H9 (cell line): ENCODE results near the gene YOD1. TPM values are rescaled to one million over a fixed set of nuclear protein-coding genes. Genes with fewer than 3 reads are reported as not detected.

Source experiments
- DNase-seq: peaks from one replicate; pipeline ENCODE4 v3.0.0-alpha.2; 2017
- H2AFZ ChIP-seq: one replicate; pipeline ENCODE4 v1.6.1; 2013; ENCODE audit warnings: mild to moderate bottlenecking, low read length, control low read depth, moderate library complexity
- H2AK5ac ChIP-seq: 2 replicates; pipeline ENCODE4 v1.6.1; 2013; ENCODE audit warnings: low read length, control low read depth, mixed read lengths; ENCODE audit not compliant: insufficient read length
- H2BK120ac ChIP-seq: one replicate; pipeline ENCODE4 v1.6.1; 2013; ENCODE audit warnings: low read depth, mild to moderate bottlenecking, low read length, control low read depth, inconsistent platforms; ENCODE audit not compliant: poor library complexity, severe bottlenecking
- H2BK12ac ChIP-seq: 2 replicates; pipeline ENCODE4 v1.6.1; 2013; ENCODE audit warnings: low read length, control low read depth, mixed read lengths, low read depth; ENCODE audit not compliant: insufficient read length
- H2BK15ac ChIP-seq: 2 replicates; pipeline ENCODE4 v1.6.1; 2013; ENCODE audit warnings: low read depth, low read length, control low read depth
- H2BK20ac ChIP-seq: one replicate; pipeline ENCODE4 v1.6.1; 2013; ENCODE audit warnings: low read depth, mild to moderate bottlenecking, low read length, control low read depth, inconsistent platforms; ENCODE audit not compliant: poor library complexity, severe bottlenecking
- H2BK5ac ChIP-seq: 2 replicates; pipeline ENCODE4 v1.6.1; 2013; ENCODE audit warnings: low read length, control low read depth, mixed read lengths; ENCODE audit not compliant: insufficient read length
- H3K14ac ChIP-seq: 2 replicates; pipeline ENCODE4 v1.6.1; 2013; ENCODE audit warnings: low read length, control low read depth; ENCODE audit not compliant: insufficient read depth
- H3K18ac ChIP-seq: 2 replicates; pipeline ENCODE4 v1.6.1; 2013; ENCODE audit warnings: low read depth, mild to moderate bottlenecking, mixed read lengths, low read length, control low read depth; ENCODE audit not compliant: insufficient read length
- H3K23ac ChIP-seq: 2 replicates; pipeline ENCODE4 v1.6.1; 2013; ENCODE audit warnings: low read length, control low read depth, mixed read lengths, low read depth; ENCODE audit not compliant: insufficient read length
- H3K23me2 ChIP-seq: 2 replicates; pipeline ENCODE4 v1.6.1; 2013; ENCODE audit warnings: low read depth, mild to moderate bottlenecking, mixed read lengths, low read length, control low read depth; ENCODE audit not compliant: insufficient read length, poor library complexity, severe bottlenecking
- H3K27ac ChIP-seq: 2 replicates; pipeline ENCODE4 v1.5.1; 2013; ENCODE audit warnings: low read length, control low read depth, mixed read lengths, low read depth; ENCODE audit not compliant: insufficient read length
- H3K27me3 ChIP-seq: 2 replicates; pipeline ENCODE4 v1.6.1; 2013; ENCODE audit warnings: low read length, control low read depth, inconsistent platforms; ENCODE audit not compliant: insufficient read depth
- H3K4ac ChIP-seq: 2 replicates; pipeline ENCODE4 v1.6.1; 2013; ENCODE audit warnings: low read depth, mild to moderate bottlenecking, control low read depth, inconsistent platforms, low read length, moderate library complexity
- H3K4me1 ChIP-seq: 2 replicates; pipeline ENCODE4 v1.6.1; 2013; ENCODE audit warnings: low read length, control low read depth, inconsistent platforms; ENCODE audit not compliant: insufficient read depth
- H3K4me2 ChIP-seq: 2 replicates; pipeline ENCODE4 v1.6.1; 2013; ENCODE audit warnings: low read length, control low read depth, mixed read lengths; ENCODE audit not compliant: insufficient read length, insufficient read depth
- H3K56ac ChIP-seq: 2 replicates; pipeline ENCODE4 v1.6.1; 2013; ENCODE audit warnings: low read depth, mild to moderate bottlenecking, mixed read lengths, low read length, control low read depth; ENCODE audit not compliant: insufficient read length
- H3K79me1 ChIP-seq: 2 replicates; pipeline ENCODE4 v1.6.1; 2013; ENCODE audit warnings: low read depth, mild to moderate bottlenecking, moderate library complexity, low read length, control low read depth, inconsistent platforms; ENCODE audit not compliant: insufficient read depth, poor library complexity, severe bottlenecking
- H3K79me2 ChIP-seq: 2 replicates; pipeline ENCODE4 v1.6.1; 2013; ENCODE audit warnings: low read length, control low read depth, inconsistent platforms; ENCODE audit not compliant: insufficient read depth
- H3K9ac ChIP-seq: 2 replicates; pipeline ENCODE4 v1.6.1; 2013; ENCODE audit warnings: low read length, control low read depth, mixed read lengths; ENCODE audit not compliant: insufficient read length; ENCODE audit errors: extremely low read depth
- H3K9me3 ChIP-seq: one replicate; pipeline ENCODE4 v1.6.1; 2013; ENCODE audit warnings: low read depth, low read length, inconsistent platforms; ENCODE audit not compliant: control insufficient read depth
- H3T11ph ChIP-seq: one replicate; pipeline ENCODE4 v1.6.1; 2013; ENCODE audit warnings: mild to moderate bottlenecking, low read length, control low read depth, inconsistent platforms
- H4K20me1 ChIP-seq: one replicate; pipeline ENCODE4 v1.6.1; 2013; ENCODE audit not compliant: control insufficient read depth, insufficient read length, insufficient read depth
- H4K5ac ChIP-seq: 2 replicates; pipeline ENCODE4 v1.6.1; 2013; ENCODE audit warnings: low read depth, mild to moderate bottlenecking, mixed read lengths, low read length, control low read depth; ENCODE audit not compliant: insufficient read length
- H4K8ac ChIP-seq: replicated peaks from 2 replicates; pipeline ENCODE4 v1.6.1; 2013; ENCODE audit warnings: low read length, control low read depth, mixed read lengths, low read depth; ENCODE audit not compliant: insufficient read length
- H4K91ac ChIP-seq: 2 replicates; pipeline ENCODE4 v1.6.1; 2013; ENCODE audit warnings: low read depth, mild to moderate bottlenecking, moderate library complexity, mixed read lengths, low read length, control low read depth; ENCODE audit not compliant: insufficient read length
- H3K27ac Mint-ChIP-seq, 3 experiments: 2 replicates in 2 of 3; 3 replicates in 1 of 3; pipeline ENCODE4 v1.8.0; 2020 to 2021; ENCODE audit warnings: mixed read lengths in 3 of 3, mild to moderate bottlenecking in 1 of 3, moderate library complexity in 1 of 3
- H3K27me3 Mint-ChIP-seq: 2 replicates; pipeline ENCODE4 v1.8.0; 2021; ENCODE audit warnings: low read depth, mild to moderate bottlenecking, moderate library complexity, mixed read lengths
- H3K36me3 Mint-ChIP-seq, 3 experiments: 2 replicates in 2 of 3; 3 replicates in 1 of 3; pipeline ENCODE4 v1.8.0; 2020 to 2021; ENCODE audit warnings: low read depth in 3 of 3, mixed read lengths in 3 of 3; ENCODE audit not compliant: insufficient read depth in 1 of 3
- H3K4me1 Mint-ChIP-seq, 2 experiments: 2 replicates each; pipeline ENCODE4 v1.8.0; 2020; ENCODE audit warnings: mixed read lengths in 2 of 2
- H3K4me3 Mint-ChIP-seq, 2 experiments: 2 replicates in 1 of 2; 3 replicates in 1 of 2; pipeline ENCODE4 v1.8.0; 2020 to 2021; ENCODE audit warnings: mild to moderate bottlenecking in 2 of 2, mixed read lengths in 2 of 2, moderate library complexity in 1 of 2
- H3K9me3 Mint-ChIP-seq, 2 experiments: 2 replicates in 1 of 2; 3 replicates in 1 of 2; pipeline ENCODE4 v1.8.0; 2020; ENCODE audit warnings: mild to moderate bottlenecking in 2 of 2, mixed read lengths in 2 of 2, moderate library complexity in 1 of 2
- CTCF ChIP-seq: fragments of 200-600 bp; sonication (generic); conservative IDR thresholded peaks from 3 replicates; pipeline ENCODE4 v1.8.0; 2021; ENCODE audit warnings: antibody characterized with exemption, mild to moderate bottlenecking
- WGBS: extraction: QIAGEN DNeasy Blood & Tissue Kit; methylation state at CpG from one replicate; pipeline ENCODE4 v1.1.7; 2013; ENCODE audit warnings: missing lambda C conversion rate, low lambda C conversion rate, mixed read lengths; ENCODE audit not compliant: insufficient read length; ENCODE audit errors: extremely low coverage; 5-methylcytosine and 5-hydroxymethylcytosine counted together
- total RNA-seq: library from RNA; stranded (reverse); gene quantifications from 2 replicates; pipeline ENCODE4 v1.2.1, GENCODE V29; 2021

Gene YOD1
- total RNA-seq, 1 experiment from 2014 or later: 8.6 TPM

- Histone ChIP-seq H4K91ac (no peak overlapping the region), H3K4ac (no peak overlapping the region), H2BK20ac (no peak overlapping the region), H3K79me1 (no peaks in the 10 kb centered on the region), H4K8ac (no peak overlapping the region), H2AK5ac (no peak overlapping the region), H3T11ph (no peak overlapping the region), H3K4me2 (no peak overlapping the region), H4K20me1 (no peaks in the 10 kb centered on the region), H2BK12ac (no peak overlapping the region), H3K23me2 (no peaks in the 10 kb centered on the region), H3K56ac (no peak overlapping the region), H2BK15ac (no peak overlapping the region), H3K14ac (no peak overlapping the region), H2BK120ac (no peak overlapping the region), H3K23ac (no peak overlapping the region), H3K79me2 (no peaks in the 10 kb centered on the region; the same call in 1 of the 2 replicates), H2BK5ac (no peak overlapping the region), H3K9ac (no peak overlapping the region), H3K4me1 (peaks cover 23% of the 10 kb centered on the region), H3K27me3 (no peaks in the 10 kb centered on the region), H3K9me3 (no peaks in the 10 kb centered on the region), H4K5ac (no peak overlapping the region), H2AFZ (no peak overlapping the region), H3K18ac (no peak overlapping the region), H3K27ac (no peak overlapping the region)
- no CpG with 5 or more reads among the region's 1 CpG for WGBS
- Mint-ChIP-seq H3K27me3 (no peaks in the 10 kb centered on the region), H3K4me1 (peaks cover 44 to 53% of the 10 kb centered on the region in 2 experiments), H3K9me3 (no peaks in the 10 kb centered on the region), H3K36me3 (no peaks in the 10 kb centered on the region; a peak in 1 of 7 replicates), H3K4me3 (no peak overlapping the region), H3K27ac (no peak overlapping the region)
- TF ChIP-seq CTCF: no peak
- DNase-seq: no peak
Measured at GRCh38 chr1:207031016-207031415, 20.0 kb downstream of the YOD1 start.
